ENCODE measurements around the gene KIAA0513.

The KIAA0513 gene

DNA sequence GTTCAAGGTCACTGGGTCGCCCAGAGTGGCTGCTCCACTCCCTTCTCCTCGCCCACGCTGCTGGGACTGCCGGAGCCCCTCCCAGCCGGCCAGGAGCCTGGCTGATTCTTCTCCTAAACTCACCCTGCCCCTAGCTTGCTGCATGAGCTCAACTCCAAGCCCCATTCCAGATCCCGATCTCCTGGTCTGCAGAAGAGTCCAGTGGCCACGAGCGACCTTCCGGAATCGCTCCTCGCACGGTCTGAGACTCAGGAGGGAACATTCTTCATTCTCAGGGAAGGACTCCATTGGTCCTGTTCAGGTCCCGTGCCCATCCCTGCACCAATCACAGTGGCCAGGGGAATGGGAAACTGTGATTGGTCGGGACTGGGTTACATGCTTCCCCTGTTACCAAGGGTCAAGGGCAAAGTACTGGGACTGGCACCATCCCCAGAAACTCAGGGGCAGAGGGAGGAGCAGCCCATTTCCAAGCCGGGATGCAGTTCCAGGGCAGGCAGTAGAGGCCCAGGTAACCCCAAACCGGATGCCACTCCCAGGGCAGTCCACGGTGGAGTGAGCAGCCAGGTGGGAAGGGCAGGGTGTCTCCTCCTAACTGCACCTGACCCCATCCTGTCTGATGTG is 109.2 kb downstream of the KIAA0513 start:
- peak; percentile 82 for DNase-seq (ENCODE audit: low spot score)

DNA sequence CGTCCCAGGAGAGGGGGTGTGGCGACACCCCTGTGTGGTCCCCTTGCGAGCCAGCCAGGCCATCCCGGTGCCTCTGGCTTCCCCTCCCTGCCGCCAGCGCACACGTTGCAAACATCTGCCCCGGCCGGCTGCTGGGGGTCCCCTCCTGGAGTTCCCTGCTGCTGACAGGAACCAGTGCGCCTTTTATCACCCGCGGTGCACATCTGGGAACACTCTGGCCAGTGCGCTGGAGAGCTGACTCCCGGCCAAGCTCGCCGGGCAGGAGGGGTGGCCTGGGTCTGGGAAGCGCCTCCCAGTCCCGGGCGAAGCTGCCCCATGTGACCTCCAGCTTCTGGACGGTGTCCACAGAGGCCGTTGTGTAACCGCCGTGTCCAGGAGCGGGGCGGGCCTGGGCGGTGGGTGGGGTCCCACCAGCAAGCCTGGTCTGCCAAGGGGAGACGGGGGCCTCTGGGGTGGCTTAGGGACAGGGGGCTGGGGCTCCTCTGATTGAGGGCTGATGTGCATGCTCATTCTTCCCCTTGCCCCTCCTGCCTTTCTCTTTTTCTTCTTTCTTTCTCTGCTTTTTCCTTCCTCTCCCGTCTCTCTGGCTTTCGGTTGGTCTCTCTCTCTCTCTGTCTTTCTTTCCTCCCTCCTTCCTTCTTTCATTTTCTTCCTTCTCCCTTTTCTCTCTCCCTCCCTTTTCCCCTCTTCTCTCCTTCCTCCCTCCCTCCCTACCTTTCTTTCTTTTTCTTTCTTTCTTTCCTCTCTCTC is 109.9 kb downstream of the KIAA0513 start:
- no peak for DNase-seq (ENCODE audit: low spot score)

DNA sequence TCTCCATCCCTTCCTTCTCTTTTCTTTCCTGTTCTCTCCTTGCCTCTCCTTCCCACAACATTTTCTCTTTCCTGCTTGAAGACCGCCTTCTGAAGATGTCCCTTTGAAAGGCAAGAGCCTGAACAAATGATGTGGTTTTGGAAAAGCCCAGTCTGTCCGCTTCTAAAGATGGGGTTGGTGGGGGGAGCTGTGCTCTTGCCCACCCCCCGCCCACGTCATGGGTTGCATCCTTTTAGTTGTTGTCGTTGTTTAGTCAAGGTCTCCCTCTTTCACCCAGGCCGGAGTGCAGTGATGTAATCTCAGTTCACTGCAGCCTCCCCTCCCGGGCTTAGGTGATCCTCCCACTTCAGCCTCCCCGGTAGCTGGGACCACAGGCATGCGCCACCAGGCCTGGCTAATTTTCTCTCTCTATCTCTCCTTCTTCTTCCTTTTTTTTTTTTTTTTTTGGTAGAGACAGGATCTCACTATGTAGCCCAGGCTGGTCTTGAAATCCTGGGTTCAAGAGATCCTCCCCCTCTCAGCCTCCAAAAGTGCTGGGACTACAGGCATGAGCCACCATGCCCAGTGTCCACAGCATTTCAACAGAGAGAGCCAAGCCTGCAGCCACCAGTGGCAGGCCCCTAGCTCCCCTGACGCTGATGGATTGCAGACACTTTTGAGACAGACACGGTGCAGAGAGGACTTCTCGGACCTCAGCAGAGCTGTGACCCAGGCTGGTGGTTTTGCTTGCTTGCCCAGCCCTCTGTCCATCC is 110.7 kb downstream of the KIAA0513 start:
- DNase-seq (ENCODE audit: low spot score) = no peak

DNA sequence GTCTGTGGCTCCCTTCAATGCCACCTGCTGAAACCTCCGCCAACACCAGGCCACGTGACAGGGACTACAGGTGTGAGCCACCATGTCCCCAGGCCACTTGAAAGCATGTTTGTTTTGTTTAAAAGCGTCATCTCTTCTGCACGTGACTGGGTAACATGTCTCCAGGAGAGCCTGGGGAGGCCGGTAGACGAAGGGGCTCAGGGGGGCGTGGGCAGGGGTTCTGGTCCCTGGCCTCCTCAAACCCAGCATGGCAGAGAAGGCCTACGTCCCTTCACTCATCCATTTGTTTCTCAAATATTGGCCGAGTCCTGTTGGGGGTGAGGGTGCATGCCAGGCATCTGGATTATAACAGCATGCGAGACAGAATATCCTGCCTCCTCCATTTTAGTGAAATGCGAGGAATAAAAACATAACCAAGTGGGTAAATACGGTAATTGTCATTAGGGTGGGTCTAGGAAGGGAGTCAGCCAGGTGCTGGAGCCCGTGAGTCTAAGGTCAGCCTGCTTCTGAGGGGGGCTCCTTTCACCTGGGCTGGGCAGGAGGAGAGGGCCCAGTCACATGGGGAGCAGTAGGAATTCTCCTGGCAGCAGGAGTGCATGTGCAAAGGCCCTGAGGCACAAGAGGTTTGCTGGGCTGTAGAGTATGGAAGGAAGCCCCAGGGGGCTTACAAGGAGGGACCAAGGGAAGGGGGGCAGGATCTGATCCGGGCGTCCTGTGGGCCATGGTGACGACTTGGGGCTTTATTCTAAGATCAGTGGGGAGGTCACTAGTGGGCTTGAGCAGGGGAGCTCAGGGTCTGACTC is 111.4 kb downstream of the KIAA0513 start:
- peak; percentile 45 for DNase-seq (ENCODE audit: low spot score)

DNA sequence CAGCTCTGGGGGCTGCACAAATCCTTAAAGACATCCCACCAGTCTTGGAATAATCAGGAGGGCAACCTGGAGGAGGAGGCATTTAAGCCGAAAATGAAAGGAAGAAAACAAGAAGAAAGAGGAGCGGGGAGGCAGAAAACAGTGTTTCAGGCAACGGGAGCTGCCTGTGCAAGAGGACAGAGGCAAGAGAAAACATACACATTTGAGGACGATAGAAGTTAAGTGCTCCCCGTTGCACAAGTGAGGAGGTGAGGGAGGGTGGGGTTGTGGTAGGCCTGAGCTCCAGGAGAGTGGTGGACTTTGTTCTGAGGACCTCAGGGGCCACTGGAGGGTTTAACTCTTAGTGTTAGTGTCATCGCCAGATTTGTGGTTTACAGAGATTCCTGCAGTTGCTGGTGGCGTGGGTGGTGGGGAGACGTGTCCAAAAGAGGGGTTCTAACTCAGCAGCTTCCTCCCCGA is 112.3 kb downstream of the KIAA0513 start:
- DNase-seq (ENCODE audit: low spot score) = no peak

DNA sequence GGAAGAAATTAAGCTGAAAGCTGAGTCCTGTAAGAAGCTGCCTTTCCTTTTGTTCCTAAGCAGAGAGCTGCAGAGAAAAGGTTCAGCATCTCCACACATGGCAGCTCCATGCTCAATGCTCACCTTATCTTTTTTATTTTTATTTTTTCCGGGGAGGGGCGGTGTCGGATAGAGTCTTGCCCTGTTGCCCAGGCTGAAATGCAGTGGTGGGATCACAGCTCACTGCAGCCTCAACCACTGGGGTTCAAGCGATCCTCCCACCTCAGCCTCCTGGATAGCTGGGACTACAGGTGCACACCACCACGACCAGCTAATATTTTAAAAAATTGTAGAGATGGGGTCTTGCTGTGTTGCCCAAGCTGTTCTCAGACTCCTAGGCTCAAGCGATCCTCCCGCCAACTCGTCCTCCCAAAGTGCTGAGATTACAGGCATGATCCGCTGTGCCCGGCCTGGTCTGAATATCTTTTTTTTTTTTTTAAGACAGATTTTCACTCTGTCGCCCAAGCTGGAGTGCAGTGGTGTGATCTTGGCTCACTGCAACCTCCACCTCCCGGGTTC is 112.9 kb downstream of the KIAA0513 start:
- no peak for DNase-seq (ENCODE audit: low spot score)

DNA sequence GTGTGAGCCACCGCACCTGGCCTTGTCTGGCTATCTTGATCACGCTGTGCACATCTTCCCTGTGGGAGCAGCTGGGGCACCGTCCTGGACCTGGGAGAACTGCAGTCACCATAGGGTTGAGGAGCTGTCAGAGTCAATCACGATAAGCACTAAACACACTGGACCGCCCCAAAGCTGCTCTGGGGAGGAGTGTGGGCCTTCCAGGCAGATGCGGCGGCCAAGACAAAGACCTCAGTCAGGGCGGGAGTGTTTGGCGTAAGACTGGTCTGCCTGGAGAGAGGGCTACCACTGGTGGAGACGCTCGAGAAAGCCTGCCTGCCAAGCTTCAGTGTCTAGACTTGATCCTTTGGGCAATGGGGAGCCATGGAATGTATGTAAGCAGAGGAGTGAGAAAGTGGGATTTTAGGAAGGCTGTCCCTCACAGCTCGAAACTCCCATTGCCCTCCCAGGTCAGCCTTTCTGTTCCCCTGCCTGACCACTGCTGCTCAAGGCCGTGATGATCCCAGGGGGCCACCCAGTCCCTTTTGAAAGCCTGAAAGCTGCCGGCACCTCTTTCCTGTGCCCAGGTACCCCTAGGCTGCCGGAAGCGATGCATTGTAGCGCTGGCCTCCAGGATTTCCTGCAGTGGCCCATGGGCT is 114.0 kb downstream of the KIAA0513 start:
- DNase-seq (ENCODE audit: low spot score) = no peak

DNA sequence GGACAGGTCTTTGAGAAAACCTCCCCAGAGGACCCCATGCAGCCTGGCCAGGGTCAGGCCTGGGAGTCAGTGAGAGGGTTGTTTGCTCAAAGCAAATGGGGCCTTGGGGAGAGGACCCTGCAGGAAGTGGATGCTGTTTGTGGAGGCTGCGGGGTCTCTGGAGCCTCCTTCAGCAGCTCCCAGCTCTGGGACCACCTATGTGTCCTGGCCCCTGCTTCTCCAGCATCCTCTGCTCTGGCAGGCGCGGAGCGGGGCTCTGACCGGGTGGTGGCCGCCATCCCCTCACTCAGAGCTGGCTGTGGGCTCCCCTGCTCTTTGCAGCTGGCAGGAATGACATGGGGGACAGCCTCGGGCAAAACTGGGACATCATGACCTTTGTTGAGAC is 114.5 kb downstream of the KIAA0513 start:
- DNase-seq (ENCODE audit: low spot score) = no peak

DNA sequence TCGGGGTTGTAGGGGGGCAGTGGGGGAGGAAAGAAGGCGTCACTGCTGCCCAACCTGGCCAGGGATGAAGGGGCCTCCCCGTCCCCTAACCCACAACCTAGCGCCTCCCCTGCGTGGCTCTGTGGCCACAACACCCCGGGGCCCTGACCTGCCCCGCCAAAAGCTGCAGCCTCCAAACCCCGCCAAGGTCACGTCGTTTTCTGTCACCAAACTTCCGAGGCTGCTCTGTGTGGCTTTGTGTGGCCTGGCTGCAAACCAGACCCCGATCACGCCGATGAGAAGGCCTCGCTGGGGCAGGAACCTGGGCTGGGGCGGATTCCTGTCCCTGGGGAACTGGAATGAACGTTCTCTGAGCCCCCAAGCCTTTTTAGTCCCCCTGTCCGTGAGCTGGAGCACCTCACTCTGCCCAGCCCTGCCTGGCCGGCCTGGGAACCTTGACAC is 115.2 kb downstream of the KIAA0513 start:
- DNase-seq (ENCODE audit: low spot score) = no peak
